K562 (cell line): Measurements from ENCODE around the gene BET1L. TPM values are rescaled to one million over a fixed set of nuclear protein-coding genes. Genes with fewer than 3 reads are reported as not detected.
A peak's percentile ranks its signal among the peaks of the same experiment; 100 is the strongest.

Experiments
- ATAC-seq: fragments of 200-7000 bp; cut with Tn5 transposase; 3 replicates; pipeline ENCODE4 v1.9.1; 2020; ENCODE audit warnings: moderate library complexity
- BruUV-seq: library from RNA; stranded (reverse); fragments of 400-500 nt; replicated peaks from 2 replicates; lab custom pipeline; 2021; lab: Mats Ljungman, UMichigan
- CTCF ChIA-PET: fragments of 300-600 bp; formaldehyde crosslinking; extraction: SDS; loops from one replicate; lab custom pipeline; 2021; ENCODE audit warnings: low intra/inter-chr PET ratio; lab: Yijun Ruan, JAX
- POLR2A ChIA-PET: fragments of 300-600, 350-650 bp; sonication (Branson Sonifier 250); formaldehyde crosslinking; extraction: SDS; loops from one replicate; lab custom pipeline; 2021; ENCODE audit warnings: antibody characterized with exemption, inconsistent platforms; lab: Yijun Ruan, JAX
- DNase-seq, 4 experiments: peaks; one replicate each; pipeline versions ENCODE4 v3.0.0 to v3.0.0-alpha.2; 2011 to 2018; ENCODE audit warnings: low spot score in 3 of 4, mixed read lengths in 3 of 4; ENCODE audit errors: extremely low read depth in 1 of 4
- FAIRE-seq: peaks from 2 replicates; lab custom pipeline; 2011; peaks lifted over from hg19 to GRCh38; lab: Jason Lieb, UNC
- H2AFZ ChIP-seq: 2 replicates; pipeline ENCODE4 v1.6.0; 2011; ENCODE audit warnings: low read depth, low read length, control low read depth, inconsistent platforms
- H3K27ac ChIP-seq: fragments of 200-600 bp; 3 replicates; pipeline ENCODE4 v1.8.0; 2011; ENCODE audit warnings: low read depth, mild to moderate bottlenecking, control low read depth, inconsistent platforms, low read length, moderate library complexity, mixed read lengths; ENCODE audit errors: extremely low read depth
- H3K27me3 ChIP-seq, 2 experiments: fragments of 300-600 bp in 1 of 2; 2 replicates in 1 of 2; 3 replicates in 1 of 2; pipeline versions ENCODE4 v1.6.0 to v1.8.0; 2011; ENCODE audit warnings: inconsistent platforms in 2 of 2, low read length in 2 of 2, mild to moderate bottlenecking in 1 of 2, mixed read lengths in 1 of 2, moderate library complexity in 1 of 2; ENCODE audit not compliant: control insufficient read depth in 2 of 2, insufficient read depth in 2 of 2
- H3K36me3 ChIP-seq: fragments of 300-600 bp; 3 replicates; pipeline ENCODE4 v1.8.0; 2011; ENCODE audit warnings: mild to moderate bottlenecking, low read length, inconsistent platforms; ENCODE audit not compliant: control insufficient read depth, insufficient read depth
- H3K4me1 ChIP-seq, 2 experiments: fragments of 200-600 bp in 1 of 2; replicated peaks in 1 of 2; 2 replicates in 1 of 2; 3 replicates in 1 of 2; pipeline versions ENCODE4 v1.5.1 to v1.8.0; 2011; ENCODE audit warnings: inconsistent platforms in 2 of 2, low read length in 2 of 2, mild to moderate bottlenecking in 1 of 2, mixed read lengths in 1 of 2, moderate library complexity in 1 of 2; ENCODE audit not compliant: control insufficient read depth in 2 of 2, insufficient read depth in 2 of 2
- H3K4me2 ChIP-seq: 2 replicates; pipeline ENCODE4 v1.6.1; 2011; ENCODE audit warnings: low read length, control low read depth, inconsistent platforms, mixed read lengths; ENCODE audit not compliant: insufficient read depth
- H3K4me3 ChIP-seq: fragments of 200-600 bp; sonication (generic), shearing (Covaris generic); 2 replicates; pipeline ENCODE4 v1.5.1; 2016; ENCODE audit warnings: control low read depth, inconsistent platforms
- H3K79me2 ChIP-seq: fragments of 200-600 bp; 3 replicates; pipeline ENCODE4 v1.8.0; 2011; ENCODE audit warnings: low read length, inconsistent platforms; ENCODE audit not compliant: control insufficient read depth, insufficient read depth
- H3K9ac ChIP-seq, 2 experiments: 2 replicates each; pipeline versions ENCODE4 v1.6.0 to v1.6.1; 2011; ENCODE audit warnings: low read depth in 2 of 2, low read length in 2 of 2, control low read depth in 1 of 2, inconsistent platforms in 1 of 2, mild to moderate bottlenecking in 1 of 2, mixed read lengths in 1 of 2; ENCODE audit not compliant: insufficient read depth in 1 of 2
- H3K9me1 ChIP-seq: one replicate; pipeline ENCODE4 v1.6.0; 2011; ENCODE audit warnings: inconsistent platforms, mild to moderate bottlenecking, low read length, moderate library complexity; ENCODE audit not compliant: control insufficient read depth, insufficient read depth
- H3K9me3 ChIP-seq: replicated peaks from 2 replicates; pipeline ENCODE4 v1.5.1; 2011; ENCODE audit warnings: low read depth, low read length, inconsistent platforms; ENCODE audit not compliant: control insufficient read depth, insufficient read depth
- H4K20me1 ChIP-seq: replicated peaks from 2 replicates; pipeline ENCODE4 v1.6.1; 2011; ENCODE audit warnings: low read length, inconsistent platforms, mixed read lengths; ENCODE audit not compliant: control insufficient read depth, insufficient read depth
- HEY1 ChIP-seq: fragments of 250-450 bp; sonication (Bioruptor Pico); IDR thresholded peaks from 2 replicates; pipeline ENCODE4 v1.5.0; 2020; ENCODE audit warnings: mild to moderate bottlenecking, moderate library complexity, borderline replicate concordance
- L3MBTL2 ChIP-seq: fragments of 450-650 bp; IDR thresholded peaks from 2 replicates; pipeline ENCODE4 v1.6.1; 2016; ENCODE audit warnings: mild to moderate bottlenecking, moderate library complexity
- MGA ChIP-seq: fragments of 450-650 bp; IDR thresholded peaks from 2 replicates; pipeline ENCODE4 v1.6.1; 2016; ENCODE audit warnings: mild to moderate bottlenecking, moderate library complexity
- TFE3 ChIP-seq: fragments of 450-650 bp; formaldehyde crosslinking; IDR thresholded peaks from 2 replicates; pipeline ENCODE4 v1.4.0; 2020; ENCODE audit warnings: mild to moderate bottlenecking, mixed read lengths
- ZBTB34 ChIP-seq: fragments of 250-450 bp; sonication (Bioruptor Pico); IDR thresholded peaks from 2 replicates; pipeline ENCODE4 v1.8.0; 2021; ENCODE audit warnings: mild to moderate bottlenecking, moderate library complexity
- WGBS: fragments of 100-300 bp; shearing (Covaris generic); methylation state at CpG from one replicate; pipeline ENCODE4 v1.1.6; 2016; ENCODE audit warnings: low coverage, mixed read lengths; ENCODE audit not compliant: insufficient coverage; ENCODE audit errors: missing lambda C conversion rate; 5-methylcytosine and 5-hydroxymethylcytosine counted together
- in situ Hi-C: fragments of 300-500 bp; cut with MboI; formaldehyde crosslinking; loops from 4 replicates; pipeline ENCODE4 v1.15.0; 2018; ENCODE audit warnings: inconsistent platforms, mixed read lengths
- intact Hi-C: fragments of 100-400 bp; cut with micrococcal nuclease; formaldehyde crosslinking; loops from 2 replicates; pipeline ENCODE4 v1.14.2; 2022
- polyA plus RNA-seq, 8 experiments: library from polyadenylated mRNA; depleted of rRNA in 4 of 8; stranded (reverse) in 5 of 8; unstranded in 3 of 8; fragments of >200 nt; fragmentation: Nextera tagmentation in 2 of 8; fragmentation: Illumina TruSeq in 1 of 8; extraction: Ambion mirVana in 2 of 8; extraction: Trizol in 1 of 8; gene quantifications; 2 replicates each; pipeline versions ENCODE4 v1.2.1 to v1.2.3, GENCODE V29; 2011 to 2014; ENCODE audit warnings: inconsistent platforms in 1 of 8, missing spikeins in 1 of 8
- total RNA-seq, 7 experiments: library from RNA; depleted of rRNA in 6 of 7; stranded (reverse); fragments of >200 nt in 6 of 7; fragmentation: Illumina TruSeq in 2 of 7; extraction: Trizol in 2 of 7; gene quantifications; 2 replicates each; pipeline versions ENCODE4 v1.2.1 to v1.2.3, GENCODE V29; 2011 to 2021; ENCODE audit warnings: low replicate concordance in 1 of 7

Gene BET1L
- total and polyA plus RNA-seq, 9 of the 15 experiments (the other 6 are each of a cell fraction or from before 2014, with no cell fraction given): 9.9 to 69.1 (median 19.9) TPM

- WGBS: 90% methylated on average over 11 of the region's 12 CpGs
- peaks cover 30 to 52% of the 10 kb centered on the region in 2 experiments; a peak in 4 of 5 replicates for H3K4me1 ChIP-seq
- ChIA-PET POLR2A (interaction anchor here (1.0 to 2.1 kb wide), 2 partner anchors 8 to 12 kb away, joined by 3 to 4 read pairs; a partner anchor contains a TSS), CTCF (no interaction called here)
- no peak overlapping the region for H3K4me3 ChIP-seq
- intact Hi-C loops (no loop called here), in situ Hi-C loops (no loop called here)
- no peak overlapping the region for H3K4me2 ChIP-seq
- H3K36me3 ChIP-seq: peaks cover 57% of the 10 kb centered on the region
- H3K9ac ChIP-seq: peak overlapping the region in 1 of 2 experiments; percentile 56; a peak in 2 of 4 replicates
- H3K27ac ChIP-seq: no peak overlapping the region
- DNase-seq (no peak), ATAC-seq (no peak), FAIRE-seq (no peak)
- H4K20me1 ChIP-seq: peaks cover 31% of the 10 kb centered on the region
- H3K27me3 ChIP-seq: no peaks in the 10 kb centered on the region; a peak in 1 of 5 replicates
- peaks cover 1% of the 10 kb centered on the region for H3K9me1 ChIP-seq
- H3K9me3 ChIP-seq: no peaks in the 10 kb centered on the region
- no peak overlapping the region for H2AFZ ChIP-seq
- peaks cover 55% of the 10 kb centered on the region for H3K79me2 ChIP-seq
- BruUV-seq: no TSS peak
- TF ChIP-seq MGA: no peak
- no peak for TF ChIP-seq HEY1
- peak; percentile 73 for TF ChIP-seq TFE3
- no peak for TF ChIP-seq L3MBTL2
- no peak for TF ChIP-seq ZBTB34 (CRISPR knock-in tag)
Observed at GRCh38 chr11:204587-205109, 2.6 kb downstream of the BET1L start.
